K562 (cell line): Measurements from ENCODE around the gene NME9. TPM values are rescaled to one million over a fixed set of nuclear protein-coding genes. Genes with fewer than 3 reads are reported as not detected.

Experiments
- ATAC-seq: fragments of 200-7000 bp; cut with Tn5 transposase; 3 replicates; pipeline ENCODE4 v1.9.1; 2020; ENCODE audit warnings: moderate library complexity
- BruUV-seq: library from RNA; stranded (reverse); fragments of 400-500 nt; replicated peaks from 2 replicates; lab custom pipeline; 2021; lab: Mats Ljungman, UMichigan
- CTCF ChIA-PET: fragments of 300-600 bp; formaldehyde crosslinking; extraction: SDS; loops from one replicate; lab custom pipeline; 2021; ENCODE audit warnings: low intra/inter-chr PET ratio; lab: Yijun Ruan, JAX
- POLR2A ChIA-PET: fragments of 300-600, 350-650 bp; sonication (Branson Sonifier 250); formaldehyde crosslinking; extraction: SDS; loops from one replicate; lab custom pipeline; 2021; ENCODE audit warnings: antibody characterized with exemption, inconsistent platforms; lab: Yijun Ruan, JAX
- DNase-seq, 4 experiments: peaks; one replicate each; pipeline versions ENCODE4 v3.0.0 to v3.0.0-alpha.2; 2011 to 2018; ENCODE audit warnings: low spot score in 3 of 4, mixed read lengths in 3 of 4; ENCODE audit errors: extremely low read depth in 1 of 4
- FAIRE-seq: peaks from 2 replicates; lab custom pipeline; 2011; peaks lifted over from hg19 to GRCh38; lab: Jason Lieb, UNC
- H2AFZ ChIP-seq: 2 replicates; pipeline ENCODE4 v1.6.0; 2011; ENCODE audit warnings: low read depth, low read length, control low read depth, inconsistent platforms
- H3K27ac ChIP-seq: fragments of 200-600 bp; 3 replicates; pipeline ENCODE4 v1.8.0; 2011; ENCODE audit warnings: low read depth, mild to moderate bottlenecking, control low read depth, inconsistent platforms, low read length, moderate library complexity, mixed read lengths; ENCODE audit errors: extremely low read depth
- H3K27me3 ChIP-seq, 2 experiments: fragments of 300-600 bp in 1 of 2; 2 replicates in 1 of 2; 3 replicates in 1 of 2; pipeline versions ENCODE4 v1.6.0 to v1.8.0; 2011; ENCODE audit warnings: inconsistent platforms in 2 of 2, low read length in 2 of 2, mild to moderate bottlenecking in 1 of 2, mixed read lengths in 1 of 2, moderate library complexity in 1 of 2; ENCODE audit not compliant: control insufficient read depth in 2 of 2, insufficient read depth in 2 of 2
- H3K36me3 ChIP-seq: fragments of 300-600 bp; 3 replicates; pipeline ENCODE4 v1.8.0; 2011; ENCODE audit warnings: mild to moderate bottlenecking, low read length, inconsistent platforms; ENCODE audit not compliant: control insufficient read depth, insufficient read depth
- H3K4me1 ChIP-seq, 2 experiments: fragments of 200-600 bp in 1 of 2; replicated peaks in 1 of 2; 2 replicates in 1 of 2; 3 replicates in 1 of 2; pipeline versions ENCODE4 v1.5.1 to v1.8.0; 2011; ENCODE audit warnings: inconsistent platforms in 2 of 2, low read length in 2 of 2, mild to moderate bottlenecking in 1 of 2, mixed read lengths in 1 of 2, moderate library complexity in 1 of 2; ENCODE audit not compliant: control insufficient read depth in 2 of 2, insufficient read depth in 2 of 2
- H3K4me2 ChIP-seq: 2 replicates; pipeline ENCODE4 v1.6.1; 2011; ENCODE audit warnings: low read length, control low read depth, inconsistent platforms, mixed read lengths; ENCODE audit not compliant: insufficient read depth
- H3K4me3 ChIP-seq: fragments of 200-600 bp; sonication (generic), shearing (Covaris generic); 2 replicates; pipeline ENCODE4 v1.5.1; 2016; ENCODE audit warnings: control low read depth, inconsistent platforms
- H3K79me2 ChIP-seq: fragments of 200-600 bp; 3 replicates; pipeline ENCODE4 v1.8.0; 2011; ENCODE audit warnings: low read length, inconsistent platforms; ENCODE audit not compliant: control insufficient read depth, insufficient read depth
- H3K9ac ChIP-seq, 2 experiments: 2 replicates each; pipeline versions ENCODE4 v1.6.0 to v1.6.1; 2011; ENCODE audit warnings: low read depth in 2 of 2, low read length in 2 of 2, control low read depth in 1 of 2, inconsistent platforms in 1 of 2, mild to moderate bottlenecking in 1 of 2, mixed read lengths in 1 of 2; ENCODE audit not compliant: insufficient read depth in 1 of 2
- H3K9me1 ChIP-seq: one replicate; pipeline ENCODE4 v1.6.0; 2011; ENCODE audit warnings: inconsistent platforms, mild to moderate bottlenecking, low read length, moderate library complexity; ENCODE audit not compliant: control insufficient read depth, insufficient read depth
- H3K9me3 ChIP-seq: replicated peaks from 2 replicates; pipeline ENCODE4 v1.5.1; 2011; ENCODE audit warnings: low read depth, low read length, inconsistent platforms; ENCODE audit not compliant: control insufficient read depth, insufficient read depth
- H4K20me1 ChIP-seq: replicated peaks from 2 replicates; pipeline ENCODE4 v1.6.1; 2011; ENCODE audit warnings: low read length, inconsistent platforms, mixed read lengths; ENCODE audit not compliant: control insufficient read depth, insufficient read depth
- CXXC5 ChIP-seq: fragments of 250-450 bp; sonication (Bioruptor Pico); IDR thresholded peaks from 2 replicates; pipeline ENCODE4 v1.8.0; 2022; ENCODE audit warnings: inconsistent platforms, mild to moderate bottlenecking, moderate library complexity
- E4F1 ChIP-seq: fragments of 250-450 bp; sonication (Bioruptor Pico); IDR thresholded peaks from 2 replicates; pipeline ENCODE4 v1.5.0; 2021; ENCODE audit warnings: mild to moderate bottlenecking, borderline replicate concordance
- MBD2 ChIP-seq: sonication (generic); IDR thresholded peaks from 2 replicates; pipeline ENCODE4 v1.6.1; 2016; ENCODE audit warnings: low read depth, borderline replicate concordance
- SMARCB1 ChIP-seq: IDR thresholded peaks from 2 replicates; pipeline ENCODE4 v1.6.1; 2011; ENCODE audit warnings: improper control_type of control experiment, low read depth; ENCODE audit not compliant: insufficient read length
- ZNF354B ChIP-seq: fragments of 250-450 bp; sonication (Bioruptor Pico); IDR thresholded peaks from 2 replicates; pipeline ENCODE4 v1.4.0; 2020
- ZNF589 ChIP-seq: fragments of 200-800 bp; sonication (Bioruptor generic); IDR thresholded peaks from 2 replicates; pipeline ENCODE4 v1.6.1; 2016; ENCODE audit warnings: low read depth, missing genetic modification characterization, missing compliant biosample characterization
- ZNF707 ChIP-seq: fragments of 250-450 bp; sonication (Bioruptor Pico); conservative IDR thresholded peaks from 2 replicates; pipeline ENCODE4 v1.8.0; 2022; ENCODE audit warnings: inconsistent platforms, mild to moderate bottlenecking, moderate library complexity
- WGBS: fragments of 100-300 bp; shearing (Covaris generic); methylation state at CpG from one replicate; pipeline ENCODE4 v1.1.6; 2016; ENCODE audit warnings: low coverage, mixed read lengths; ENCODE audit not compliant: insufficient coverage; ENCODE audit errors: missing lambda C conversion rate; 5-methylcytosine and 5-hydroxymethylcytosine counted together
- in situ Hi-C: fragments of 300-500 bp; cut with MboI; formaldehyde crosslinking; loops from 4 replicates; pipeline ENCODE4 v1.15.0; 2018; ENCODE audit warnings: inconsistent platforms, mixed read lengths
- intact Hi-C: fragments of 100-400 bp; cut with micrococcal nuclease; formaldehyde crosslinking; loops from 2 replicates; pipeline ENCODE4 v1.14.2; 2022
- polyA plus RNA-seq, 8 experiments: library from polyadenylated mRNA; depleted of rRNA in 4 of 8; stranded (reverse) in 5 of 8; unstranded in 3 of 8; fragments of >200 nt; fragmentation: Nextera tagmentation in 2 of 8; fragmentation: Illumina TruSeq in 1 of 8; extraction: Ambion mirVana in 2 of 8; extraction: Trizol in 1 of 8; gene quantifications; 2 replicates each; pipeline versions ENCODE4 v1.2.1 to v1.2.3, GENCODE V29; 2011 to 2014; ENCODE audit warnings: inconsistent platforms in 1 of 8, missing spikeins in 1 of 8
- total RNA-seq, 7 experiments: library from RNA; depleted of rRNA in 6 of 7; stranded (reverse); fragments of >200 nt in 6 of 7; fragmentation: Illumina TruSeq in 2 of 7; extraction: Trizol in 2 of 7; gene quantifications; 2 replicates each; pipeline versions ENCODE4 v1.2.1 to v1.2.3, GENCODE V29; 2011 to 2021; ENCODE audit warnings: low replicate concordance in 1 of 7
- TF ChIP-seq, protein P1 (sequence below): fragments of 450-650 bp; IDR thresholded peaks from 2 replicates; pipeline ENCODE4 v1.6.1; 2016; ENCODE audit warnings: low read depth

NME9 gene
- total and polyA plus RNA-seq, 9 of the 15 experiments (the other 6 are each of a cell fraction or from before 2014, with no cell fraction given): 0.05 to 0.15 (median 0.13) TPM; not detected in 6

GRCh38 chr3:138310494-138310893 is 19.2 kb downstream of the NME9 start:
- no peak for FAIRE-seq
- Histone ChIP-seq H4K20me1 (no peaks in the 10 kb centered on the region), H3K36me3 (no peaks in the 10 kb centered on the region), H3K9me1 (no peaks in the 10 kb centered on the region), H3K79me2 (no peaks in the 10 kb centered on the region), H3K9ac (no peak overlapping the region), H3K4me1 (peaks cover 0 to 4% of the 10 kb centered on the region in 2 experiments; a peak in 2 of 5 replicates), H3K27ac (no peak overlapping the region), H3K4me2 (no peak overlapping the region), H3K27me3 (peaks cover 3 to 4% of the 10 kb centered on the region in 2 experiments; a peak in 2 of 5 replicates), H2AFZ (no peak overlapping the region), H3K4me3 (no peak overlapping the region), H3K9me3 (no peaks in the 10 kb centered on the region)
- in situ Hi-C loops: no loop called here
- CTCF ChIA-PET: no interaction called here
- no peak for DNase-seq
- ATAC-seq: no peak
- BruUV-seq: no TSS peak
- WGBS: 13% methylated on average over 4 of the region's 4 CpGs
- intact Hi-C loops: no loop called here
- POLR2A ChIA-PET: no interaction called here
- TF ChIP-seq ZNF354B (CRISPR knock-in tag): no peak
- TF ChIP-seq MBD2: no peak
- TF ChIP-seq, protein P1, sequence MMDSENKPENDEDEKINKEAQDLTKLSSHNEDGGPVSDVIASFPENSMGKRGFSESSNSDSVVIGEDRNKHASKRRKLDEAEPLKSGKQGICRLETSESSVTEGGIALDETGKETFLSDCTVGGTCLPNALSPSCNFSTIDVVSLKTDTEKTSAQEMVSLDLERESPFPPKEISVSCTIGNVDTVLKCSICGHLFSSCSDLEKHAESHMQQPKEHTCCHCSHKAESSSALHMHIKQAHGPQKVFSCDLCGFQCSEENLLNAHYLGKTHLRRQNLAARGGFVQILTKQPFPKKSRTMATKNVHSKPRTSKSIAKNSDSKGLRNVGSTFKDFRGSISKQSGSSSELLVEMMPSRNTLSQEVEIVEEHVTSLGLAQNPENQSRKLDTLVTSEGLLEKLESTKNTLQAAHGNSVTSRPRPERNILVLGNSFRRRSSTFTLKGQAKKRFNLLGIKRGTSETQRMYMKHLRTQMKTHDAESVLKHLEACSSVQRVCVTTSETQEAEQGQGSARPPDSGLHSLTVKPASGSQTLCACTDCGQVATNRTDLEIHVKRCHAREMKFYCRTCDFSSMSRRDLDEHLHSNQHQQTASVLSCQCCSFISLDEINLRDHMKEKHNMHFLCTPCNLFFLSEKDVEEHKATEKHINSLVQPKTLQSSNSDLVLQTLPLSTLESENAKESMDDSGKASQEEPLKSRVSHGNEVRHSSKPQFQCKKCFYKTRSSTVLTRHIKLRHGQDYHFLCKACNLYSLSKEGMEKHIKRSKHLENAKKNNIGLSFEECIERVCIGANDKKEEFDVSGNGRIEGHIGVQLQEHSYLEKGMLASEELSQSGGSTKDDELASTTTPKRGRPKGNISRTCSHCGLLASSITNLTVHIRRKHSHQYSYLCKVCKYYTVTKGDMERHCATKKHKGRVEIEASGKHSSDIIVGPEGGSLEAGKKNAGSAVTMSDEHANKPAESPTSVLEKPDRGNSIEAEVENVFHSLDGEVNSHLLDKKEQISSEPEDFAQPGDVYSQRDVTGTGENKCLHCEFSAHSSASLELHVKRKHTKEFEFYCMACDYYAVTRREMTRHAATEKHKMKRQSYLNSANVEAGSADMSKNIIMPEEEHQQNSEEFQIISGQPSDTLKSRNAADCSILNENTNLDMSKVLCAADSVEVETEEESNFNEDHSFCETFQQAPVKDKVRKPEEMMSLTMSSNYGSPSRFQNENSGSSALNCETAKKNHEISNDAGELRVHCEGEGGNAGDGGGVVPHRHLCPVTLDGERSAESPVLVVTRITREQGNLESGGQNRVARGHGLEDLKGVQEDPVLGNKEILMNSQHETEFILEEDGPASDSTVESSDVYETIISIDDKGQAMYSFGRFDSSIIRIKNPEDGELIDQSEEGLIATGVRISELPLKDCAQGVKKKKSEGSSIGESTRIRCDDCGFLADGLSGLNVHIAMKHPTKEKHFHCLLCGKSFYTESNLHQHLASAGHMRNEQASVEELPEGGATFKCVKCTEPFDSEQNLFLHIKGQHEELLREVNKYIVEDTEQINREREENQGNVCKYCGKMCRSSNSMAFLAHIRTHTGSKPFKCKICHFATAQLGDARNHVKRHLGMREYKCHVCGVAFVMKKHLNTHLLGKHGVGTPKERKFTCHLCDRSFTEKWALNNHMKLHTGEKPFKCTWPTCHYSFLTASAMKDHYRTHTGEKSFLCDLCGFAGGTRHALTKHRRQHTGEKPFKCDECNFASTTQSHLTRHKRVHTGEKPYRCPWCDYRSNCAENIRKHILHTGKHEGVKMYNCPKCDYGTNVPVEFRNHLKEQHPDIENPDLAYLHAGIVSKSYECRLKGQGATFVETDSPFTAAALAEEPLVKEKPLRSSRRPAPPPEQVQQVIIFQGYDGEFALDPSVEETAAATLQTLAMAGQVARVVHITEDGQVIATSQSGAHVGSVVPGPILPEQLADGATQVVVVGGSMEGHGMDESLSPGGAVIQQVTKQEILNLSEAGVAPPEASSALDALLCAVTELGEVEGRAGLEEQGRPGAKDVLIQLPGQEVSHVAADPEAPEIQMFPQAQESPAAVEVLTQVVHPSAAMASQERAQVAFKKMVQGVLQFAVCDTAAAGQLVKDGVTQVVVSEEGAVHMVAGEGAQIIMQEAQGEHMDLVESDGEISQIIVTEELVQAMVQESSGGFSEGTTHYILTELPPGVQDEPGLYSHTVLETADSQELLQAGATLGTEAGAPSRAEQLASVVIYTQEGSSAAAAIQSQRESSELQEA: no peak
- no peak for TF ChIP-seq E4F1
- TF ChIP-seq ZNF589 (CRISPR knock-in tag): no peak
- TF ChIP-seq CXXC5 (CRISPR knock-in tag): no peak
- TF ChIP-seq ZNF707 (CRISPR knock-in tag): no peak
- no peak for TF ChIP-seq SMARCB1
